ENCODE measurements around the gene E2F1.
"Not testable (repeated sequence)": the region's sequence is repeated elsewhere in the genome, so short reads cannot be mapped to it uniquely, and the experiment has no call there.

The E2F1 gene

DNA sequence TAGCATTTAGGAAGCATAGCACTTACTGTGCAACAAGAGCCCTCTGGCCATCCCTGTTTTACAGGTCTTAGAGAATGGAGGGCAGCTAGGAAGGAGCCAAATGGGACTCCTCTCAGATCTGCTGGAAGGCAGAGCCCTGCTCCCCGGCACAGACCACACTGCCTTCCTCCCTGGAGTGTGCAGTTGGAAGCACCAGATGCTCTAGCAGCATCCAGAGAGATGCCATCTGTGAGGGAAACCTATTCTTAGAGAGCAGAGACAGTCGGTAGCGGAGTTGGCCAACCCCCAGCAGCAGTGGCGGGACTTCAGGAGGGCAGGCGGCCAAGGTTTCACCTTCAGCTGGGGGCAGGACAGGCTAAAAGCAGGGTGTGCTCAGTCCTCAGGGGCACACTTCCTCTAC, 16.7 kb upstream of the E2F1 start:
- H3K4me3 ChIP-seq (IDR thresholded peaks at IDR 0.05; ENCODE audit: insufficient read depth, low read depth, low read length) = no peak overlapping the region
- H3K27me3 ChIP-seq (ENCODE audit: insufficient read depth, low read depth) = no peaks in the 10 kb centered on the region
- no peaks in the 10 kb centered on the region for H3K36me3 ChIP-seq (ENCODE audit: insufficient read depth)
- no peak overlapping the region for H3K27ac ChIP-seq
- no peak overlapping the region for H3K4me2 ChIP-seq
- no peaks in the 10 kb centered on the region for H3K4me1 ChIP-seq (ENCODE audit: low read depth, poor library complexity, severe bottlenecking)
- TF ChIP-seq CTCF (conservative IDR thresholded peaks at IDR 0.05; ENCODE audit: low read depth, low read length) = no peak
- no peaks in the 10 kb centered on the region for H4K20me1 ChIP-seq (ENCODE audit: insufficient read depth)
- no peaks in the 10 kb centered on the region for H3K79me2 ChIP-seq (ENCODE audit: insufficient read depth, low read depth)
- H2AFZ ChIP-seq (ENCODE audit: low read depth) = no peak overlapping the region
- H3K9ac ChIP-seq = no peak overlapping the region

DNA sequence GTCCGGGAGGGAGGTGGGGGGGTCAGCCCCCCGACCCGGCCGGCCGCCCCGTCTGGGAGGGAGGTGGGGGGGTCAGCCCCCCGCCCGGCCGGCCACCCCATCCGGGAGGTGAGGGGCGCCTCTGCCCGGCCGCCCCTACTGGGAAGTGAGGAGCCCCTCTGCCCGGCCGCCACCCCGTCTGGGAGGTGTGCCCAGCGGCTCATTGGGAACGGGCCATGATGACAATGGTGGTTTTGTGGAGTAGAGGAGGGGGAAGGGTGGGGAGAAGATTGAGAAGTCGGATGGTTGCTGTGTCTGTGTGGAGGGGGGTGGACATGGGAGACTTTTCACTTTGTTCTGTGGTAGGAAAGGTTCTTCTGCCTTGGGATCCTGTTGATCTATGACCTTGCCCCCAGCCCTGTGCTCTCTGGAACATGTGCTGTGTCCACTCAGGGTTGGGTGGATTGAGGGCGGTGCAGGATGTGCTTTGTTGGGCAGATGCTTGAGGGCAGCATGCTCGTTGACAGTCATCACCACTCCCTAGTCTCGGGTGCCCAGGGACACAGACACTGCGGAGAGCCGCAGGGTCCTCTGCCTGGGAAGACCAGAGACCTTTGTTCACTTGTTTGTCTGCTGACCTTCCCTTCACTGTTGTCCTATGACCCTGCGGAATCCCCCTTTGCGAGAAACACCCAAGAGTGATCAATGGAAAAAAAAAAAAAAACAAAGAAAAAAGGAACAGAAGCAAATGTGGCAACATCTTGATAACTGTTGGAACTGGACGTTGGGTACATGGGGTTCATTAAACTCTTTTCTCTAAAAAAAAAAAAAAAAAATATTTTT, 15.7 kb upstream of the E2F1 start:
- no peaks in the 10 kb centered on the region for H4K20me1 ChIP-seq (ENCODE audit: insufficient read depth)
- no peak overlapping the region for H3K4me3 ChIP-seq (IDR thresholded peaks at IDR 0.05; ENCODE audit: insufficient read depth, low read depth, low read length)
- no peak overlapping the region for H3K9ac ChIP-seq
- TF ChIP-seq CTCF (conservative IDR thresholded peaks at IDR 0.05; ENCODE audit: low read depth, low read length) = no peak
- no peaks in the 10 kb centered on the region for H3K79me2 ChIP-seq (ENCODE audit: insufficient read depth, low read depth)
- no peak overlapping the region for H3K27ac ChIP-seq
- no peaks in the 10 kb centered on the region for H3K4me1 ChIP-seq (ENCODE audit: low read depth, poor library complexity, severe bottlenecking)
- no peaks in the 10 kb centered on the region for H3K36me3 ChIP-seq (ENCODE audit: insufficient read depth)
- no peak overlapping the region for H2AFZ ChIP-seq (ENCODE audit: low read depth)
- no peak overlapping the region for H3K4me2 ChIP-seq
- H3K27me3 ChIP-seq (ENCODE audit: insufficient read depth, low read depth) = no peaks in the 10 kb centered on the region

GRCh38 chr20:33700696-33701441, 14.7 kb upstream of the E2F1 start:
- not testable (repeated sequence) for H2AFZ ChIP-seq (ENCODE audit: low read depth); H3K27me3 ChIP-seq (ENCODE audit: insufficient read depth, low read depth); H3K36me3 ChIP-seq (ENCODE audit: insufficient read depth); H3K27ac ChIP-seq; H4K20me1 ChIP-seq (ENCODE audit: insufficient read depth); H3K79me2 ChIP-seq (ENCODE audit: insufficient read depth, low read depth); H3K9ac ChIP-seq; H3K4me3 ChIP-seq (IDR thresholded peaks at IDR 0.05; ENCODE audit: insufficient read depth, low read depth, low read length); H3K4me1 ChIP-seq (ENCODE audit: low read depth, poor library complexity, severe bottlenecking); H3K4me2 ChIP-seq

- H4K20me1 ChIP-seq (ENCODE audit: insufficient read depth); H3K4me1 ChIP-seq (ENCODE audit: low read depth, poor library complexity, severe bottlenecking); H3K4me2 ChIP-seq; H3K27me3 ChIP-seq (ENCODE audit: insufficient read depth, low read depth); H3K4me3 ChIP-seq (IDR thresholded peaks at IDR 0.05; ENCODE audit: insufficient read depth, low read depth, low read length); H3K9ac ChIP-seq; H2AFZ ChIP-seq (ENCODE audit: low read depth); H3K27ac ChIP-seq; H3K36me3 ChIP-seq (ENCODE audit: insufficient read depth); H3K79me2 ChIP-seq (ENCODE audit: insufficient read depth, low read depth): not testable (repeated sequence)
Measured at GRCh38 chr20:33698966-33699365, 12.8 kb upstream of the E2F1 start.

DNA sequence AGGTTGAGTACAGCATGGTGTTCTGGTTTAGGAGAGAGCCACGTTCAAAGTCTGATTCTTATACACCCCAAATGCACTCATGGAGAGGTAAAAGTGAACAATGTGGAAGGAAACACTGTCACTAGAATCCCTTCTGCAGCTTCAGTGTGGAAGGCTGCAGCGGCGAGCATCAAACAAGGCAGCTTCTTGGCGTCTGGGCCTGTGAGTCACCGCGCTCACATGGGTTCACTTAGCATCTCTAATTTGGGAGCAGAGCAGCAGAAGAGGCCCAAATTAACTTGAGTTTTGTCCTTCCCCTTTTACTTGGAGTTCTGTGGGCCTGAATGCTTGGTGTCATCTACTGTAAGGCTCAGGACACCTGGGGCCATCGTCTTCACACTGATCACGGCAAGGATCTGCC, 10.9 kb upstream of the E2F1 start:
- no peaks in the 10 kb centered on the region for H4K20me1 ChIP-seq (ENCODE audit: insufficient read depth)
- no peaks in the 10 kb centered on the region for H3K4me1 ChIP-seq (ENCODE audit: low read depth, poor library complexity, severe bottlenecking)
- H3K79me2 ChIP-seq (ENCODE audit: insufficient read depth, low read depth) = no peaks in the 10 kb centered on the region
- H3K27me3 ChIP-seq (ENCODE audit: insufficient read depth, low read depth) = no peaks in the 10 kb centered on the region
- H3K4me2 ChIP-seq = no peak overlapping the region
- TF ChIP-seq CTCF (conservative IDR thresholded peaks at IDR 0.05; ENCODE audit: low read depth, low read length) = no peak
- no peak overlapping the region for H3K27ac ChIP-seq
- H2AFZ ChIP-seq (ENCODE audit: low read depth) = no peak overlapping the region
- no peak overlapping the region for H3K9ac ChIP-seq
- no peak overlapping the region for H3K4me3 ChIP-seq (IDR thresholded peaks at IDR 0.05; ENCODE audit: insufficient read depth, low read depth, low read length)
- H3K36me3 ChIP-seq (ENCODE audit: insufficient read depth) = no peaks in the 10 kb centered on the region

Data from KMS-11 (cell line).